HL-60 (cell line): ENCODE measurements around the gene DTL.

Experiments used
- CTCF ChIP-seq: IDR thresholded peaks from one replicate; pipeline ENCODE4 v1.5.1; 2011; ENCODE audit warnings: low read length, control low read depth, inconsistent platforms; ENCODE audit not compliant: insufficient read depth
- POLR2AphosphoS5 ChIP-seq: IDR thresholded peaks from 2 replicates; pipeline ENCODE4 v1.6.1; 2012; ENCODE audit warnings: low read depth

GRCh38 chr1:212013672-212014071 lies 21.9 kb upstream of the DTL start:
- TF ChIP-seq CTCF (no peak), POLR2AphosphoS5 (no peak)
